Measurements from ENCODE around the gene FGF9. TPM values are rescaled to one million over a fixed set of nuclear protein-coding genes. Genes with fewer than 3 reads are reported as not detected.

Gene FGF9
- total and polyA plus RNA-seq, 2 of the 8 experiments (the other 6 are each of a cell fraction or from before 2014, with no cell fraction given) = 0.02 TPM; not detected in 1

DNA sequence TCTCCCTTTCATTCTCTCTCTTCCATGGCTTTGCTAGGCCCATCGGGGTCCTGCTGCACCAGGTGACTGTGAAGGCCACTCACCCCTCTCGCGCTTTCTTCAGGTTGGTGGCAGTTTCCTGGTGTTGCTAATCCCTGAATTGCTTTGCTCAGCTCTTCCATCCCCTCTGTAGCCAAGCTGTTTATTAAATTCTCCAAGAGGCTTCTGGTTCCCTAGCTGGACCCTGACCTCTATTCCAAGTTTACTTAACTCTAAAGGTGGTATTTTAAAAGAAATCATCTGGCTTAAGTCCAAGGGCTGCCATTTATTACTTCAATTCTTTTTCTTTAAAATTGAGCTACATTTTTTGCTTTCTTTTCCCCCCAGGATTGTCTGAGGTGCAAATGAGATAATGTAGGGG, 34.2 kb upstream of the FGF9 start:
- no peak overlapping the region for H2BK5ac ChIP-seq (ENCODE audit: low read depth, low read length)
- H3K27me3 ChIP-seq (replicated peaks in 1 of 4; ENCODE audit: control insufficient read depth in 3 of 4, extremely low read depth in 1 of 4, insufficient read depth in 3 of 4, low read length in 3 of 4) = no peaks in the 10 kb centered on the region
- H2BK120ac ChIP-seq (replicated peaks; ENCODE audit: low read depth, low read length) = no peak overlapping the region
- ChIA-PET POLR2A (ENCODE audit: partially characterized antibody) (no interaction called here), CTCF (ENCODE audit: partially characterized antibody) (interaction anchor here (1.1 to 2.6 kb wide), 6 partner anchors 10 to 1161 kb away, joined by 3 to 18 read pairs (median 6); no protein-coding TSS in a partner anchor)
- H3K79me1 ChIP-seq (ENCODE audit: low read depth, low read length) = no peaks in the 10 kb centered on the region
- no peak overlapping the region for H4K5ac ChIP-seq (ENCODE audit: insufficient read length, low read depth, low read length)
- no peak overlapping the region for H3K9ac ChIP-seq (replicated peaks in 1 of 4; ENCODE audit: extremely low read depth in 1 of 4, low read depth in 3 of 4, low read length in 3 of 4)
- DNase-seq (ENCODE audit: low read depth in 1 of 2, low spot score in 2 of 2) (no peak), FAIRE-seq (no peak)
- H3K23me2 ChIP-seq (ENCODE audit: low read depth, low read length) = no peaks in the 10 kb centered on the region; the same call in 1 of the 2 replicates
- no peak overlapping the region for H2AK5ac ChIP-seq (ENCODE audit: low read depth, low read length)
- no peaks in the 10 kb centered on the region for H3K36me3 ChIP-seq (ENCODE audit: control insufficient read depth in 2 of 4, insufficient read depth in 4 of 4, low read length in 3 of 4)
- no peak for TF ChIP-seq SUZ12 (IDR thresholded peaks at IDR 0.05; ENCODE audit: low read length)
- TF ChIP-seq JUN (IDR thresholded peaks at IDR 0.05; ENCODE audit: low read depth, low read length) = no peak
- TF ChIP-seq SP4 (IDR thresholded peaks at IDR 0.05; ENCODE audit: low read length) = no peak
- no peak for TF ChIP-seq PHF8 (conservative IDR thresholded peaks at IDR 0.05; ENCODE audit: low read depth, low read length)
- TF ChIP-seq, protein P1, sequence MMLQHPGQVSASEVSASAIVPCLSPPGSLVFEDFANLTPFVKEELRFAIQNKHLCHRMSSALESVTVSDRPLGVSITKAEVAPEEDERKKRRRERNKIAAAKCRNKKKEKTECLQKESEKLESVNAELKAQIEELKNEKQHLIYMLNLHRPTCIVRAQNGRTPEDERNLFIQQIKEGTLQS (IDR thresholded peaks at IDR 0.05; ENCODE audit: insufficient read depth, low read depth, low read length) = no peak
- H2BK20ac ChIP-seq (ENCODE audit: low read length) = no peak overlapping the region
- H3K18ac ChIP-seq (ENCODE audit: extremely low read depth, low read length) = no peak overlapping the region
- H3K56ac ChIP-seq (replicated peaks; ENCODE audit: insufficient read length, low read depth, low read length) = no peak overlapping the region
- H3K14ac ChIP-seq (ENCODE audit: insufficient read length) = no peak overlapping the region
- peaks cover 0 to 2% of the 10 kb centered on the region in 2 experiments; a peak in 1 of 4 replicates for H3K9me3 ChIP-seq (ENCODE audit: insufficient read depth in 2 of 2, low read depth in 1 of 2, low read length in 1 of 2)
- no peak overlapping the region for H3K4me2 ChIP-seq (ENCODE audit: insufficient read depth in 1 of 2, low read depth in 2 of 2, low read length in 2 of 2)
- H2BK12ac ChIP-seq (ENCODE audit: low read depth, low read length) = no peak overlapping the region
- H4K20me1 ChIP-seq (replicated peaks in 1 of 2; ENCODE audit: control insufficient read depth in 1 of 2, insufficient read depth in 2 of 2, low read length in 2 of 2) = no peaks in the 10 kb centered on the region
- no peaks in the 10 kb centered on the region for H3K4me1 ChIP-seq (replicated peaks in 1 of 4; ENCODE audit: control insufficient read depth in 3 of 4, insufficient read depth in 4 of 4, low read length in 3 of 4)
- no peak overlapping the region for H2AFZ ChIP-seq (ENCODE audit: low read length)
- H3K23ac ChIP-seq (ENCODE audit: insufficient read length) = no peak overlapping the region
- no peak overlapping the region for H2BK15ac ChIP-seq (ENCODE audit: low read length)
- no peak overlapping the region for H3K27ac ChIP-seq (ENCODE audit: low read depth, low read length)
- H4K91ac ChIP-seq (replicated peaks; ENCODE audit: insufficient read length, low read length) = no peak overlapping the region
- H3K4ac ChIP-seq (replicated peaks; ENCODE audit: insufficient read length, low read depth, low read length) = no peak overlapping the region
- WGBS, 2 experiments (ENCODE audit: extremely low coverage in 1 of 2, insufficient coverage in 1 of 2, insufficient read length in 1 of 2, insufficient replicate concordance in 2 of 2, low coverage in 1 of 2, low lambda C conversion rate in 2 of 2, missing lambda C conversion rate in 1 of 2) = 86% methylated on average over 3 of the region's 3 CpGs; no CpG with 5 or more reads in 1 of the 2 experiments
- H3K4me3 ChIP-seq (ENCODE audit: extremely low read depth in 1 of 4, insufficient read depth in 2 of 4, low read depth in 3 of 4, low read length in 4 of 4) = no peak overlapping the region
- H3K79me2 ChIP-seq (ENCODE audit: control insufficient read depth in 1 of 2, insufficient read depth in 2 of 2, low read length in 2 of 2) = no peaks in the 10 kb centered on the region
- no peak overlapping the region for H4K8ac ChIP-seq (ENCODE audit: extremely low read depth, insufficient read depth, low read length)

Measured in H1 (cell line).